H9 (cell line): Measurements from ENCODE around the gene ABCG5. TPM values are rescaled to one million over a fixed set of nuclear protein-coding genes. Genes with fewer than 3 reads are reported as not detected.

Experiments used
- DNase-seq: peaks from one replicate; pipeline ENCODE4 v3.0.0-alpha.2; 2017
- H2AFZ ChIP-seq: one replicate; pipeline ENCODE4 v1.6.1; 2013; ENCODE audit warnings: mild to moderate bottlenecking, low read length, control low read depth, moderate library complexity
- H2AK5ac ChIP-seq: 2 replicates; pipeline ENCODE4 v1.6.1; 2013; ENCODE audit warnings: low read length, control low read depth, mixed read lengths; ENCODE audit not compliant: insufficient read length
- H2BK120ac ChIP-seq: one replicate; pipeline ENCODE4 v1.6.1; 2013; ENCODE audit warnings: low read depth, mild to moderate bottlenecking, low read length, control low read depth, inconsistent platforms; ENCODE audit not compliant: poor library complexity, severe bottlenecking
- H2BK12ac ChIP-seq: 2 replicates; pipeline ENCODE4 v1.6.1; 2013; ENCODE audit warnings: low read length, control low read depth, mixed read lengths, low read depth; ENCODE audit not compliant: insufficient read length
- H2BK15ac ChIP-seq: 2 replicates; pipeline ENCODE4 v1.6.1; 2013; ENCODE audit warnings: low read depth, low read length, control low read depth
- H2BK20ac ChIP-seq: one replicate; pipeline ENCODE4 v1.6.1; 2013; ENCODE audit warnings: low read depth, mild to moderate bottlenecking, low read length, control low read depth, inconsistent platforms; ENCODE audit not compliant: poor library complexity, severe bottlenecking
- H2BK5ac ChIP-seq: 2 replicates; pipeline ENCODE4 v1.6.1; 2013; ENCODE audit warnings: low read length, control low read depth, mixed read lengths; ENCODE audit not compliant: insufficient read length
- H3K14ac ChIP-seq: 2 replicates; pipeline ENCODE4 v1.6.1; 2013; ENCODE audit warnings: low read length, control low read depth; ENCODE audit not compliant: insufficient read depth
- H3K18ac ChIP-seq: 2 replicates; pipeline ENCODE4 v1.6.1; 2013; ENCODE audit warnings: low read depth, mild to moderate bottlenecking, mixed read lengths, low read length, control low read depth; ENCODE audit not compliant: insufficient read length
- H3K23ac ChIP-seq: 2 replicates; pipeline ENCODE4 v1.6.1; 2013; ENCODE audit warnings: low read length, control low read depth, mixed read lengths, low read depth; ENCODE audit not compliant: insufficient read length
- H3K23me2 ChIP-seq: 2 replicates; pipeline ENCODE4 v1.6.1; 2013; ENCODE audit warnings: low read depth, mild to moderate bottlenecking, mixed read lengths, low read length, control low read depth; ENCODE audit not compliant: insufficient read length, poor library complexity, severe bottlenecking
- H3K27ac ChIP-seq: 2 replicates; pipeline ENCODE4 v1.5.1; 2013; ENCODE audit warnings: low read length, control low read depth, mixed read lengths, low read depth; ENCODE audit not compliant: insufficient read length
- H3K27me3 ChIP-seq: 2 replicates; pipeline ENCODE4 v1.6.1; 2013; ENCODE audit warnings: low read length, control low read depth, inconsistent platforms; ENCODE audit not compliant: insufficient read depth
- H3K4ac ChIP-seq: 2 replicates; pipeline ENCODE4 v1.6.1; 2013; ENCODE audit warnings: low read depth, mild to moderate bottlenecking, control low read depth, inconsistent platforms, low read length, moderate library complexity
- H3K4me1 ChIP-seq: 2 replicates; pipeline ENCODE4 v1.6.1; 2013; ENCODE audit warnings: low read length, control low read depth, inconsistent platforms; ENCODE audit not compliant: insufficient read depth
- H3K4me2 ChIP-seq: 2 replicates; pipeline ENCODE4 v1.6.1; 2013; ENCODE audit warnings: low read length, control low read depth, mixed read lengths; ENCODE audit not compliant: insufficient read length, insufficient read depth
- H3K56ac ChIP-seq: 2 replicates; pipeline ENCODE4 v1.6.1; 2013; ENCODE audit warnings: low read depth, mild to moderate bottlenecking, mixed read lengths, low read length, control low read depth; ENCODE audit not compliant: insufficient read length
- H3K79me1 ChIP-seq: 2 replicates; pipeline ENCODE4 v1.6.1; 2013; ENCODE audit warnings: low read depth, mild to moderate bottlenecking, moderate library complexity, low read length, control low read depth, inconsistent platforms; ENCODE audit not compliant: insufficient read depth, poor library complexity, severe bottlenecking
- H3K79me2 ChIP-seq: 2 replicates; pipeline ENCODE4 v1.6.1; 2013; ENCODE audit warnings: low read length, control low read depth, inconsistent platforms; ENCODE audit not compliant: insufficient read depth
- H3K9ac ChIP-seq: 2 replicates; pipeline ENCODE4 v1.6.1; 2013; ENCODE audit warnings: low read length, control low read depth, mixed read lengths; ENCODE audit not compliant: insufficient read length; ENCODE audit errors: extremely low read depth
- H3K9me3 ChIP-seq: one replicate; pipeline ENCODE4 v1.6.1; 2013; ENCODE audit warnings: low read depth, low read length, inconsistent platforms; ENCODE audit not compliant: control insufficient read depth
- H3T11ph ChIP-seq: one replicate; pipeline ENCODE4 v1.6.1; 2013; ENCODE audit warnings: mild to moderate bottlenecking, low read length, control low read depth, inconsistent platforms
- H4K20me1 ChIP-seq: one replicate; pipeline ENCODE4 v1.6.1; 2013; ENCODE audit not compliant: control insufficient read depth, insufficient read length, insufficient read depth
- H4K5ac ChIP-seq: 2 replicates; pipeline ENCODE4 v1.6.1; 2013; ENCODE audit warnings: low read depth, mild to moderate bottlenecking, mixed read lengths, low read length, control low read depth; ENCODE audit not compliant: insufficient read length
- H4K8ac ChIP-seq: replicated peaks from 2 replicates; pipeline ENCODE4 v1.6.1; 2013; ENCODE audit warnings: low read length, control low read depth, mixed read lengths, low read depth; ENCODE audit not compliant: insufficient read length
- H4K91ac ChIP-seq: 2 replicates; pipeline ENCODE4 v1.6.1; 2013; ENCODE audit warnings: low read depth, mild to moderate bottlenecking, moderate library complexity, mixed read lengths, low read length, control low read depth; ENCODE audit not compliant: insufficient read length
- H3K27ac Mint-ChIP-seq, 3 experiments: 2 replicates in 2 of 3; 3 replicates in 1 of 3; pipeline ENCODE4 v1.8.0; 2020 to 2021; ENCODE audit warnings: mixed read lengths in 3 of 3, mild to moderate bottlenecking in 1 of 3, moderate library complexity in 1 of 3
- H3K27me3 Mint-ChIP-seq: 2 replicates; pipeline ENCODE4 v1.8.0; 2021; ENCODE audit warnings: low read depth, mild to moderate bottlenecking, moderate library complexity, mixed read lengths
- H3K36me3 Mint-ChIP-seq, 3 experiments: 2 replicates in 2 of 3; 3 replicates in 1 of 3; pipeline ENCODE4 v1.8.0; 2020 to 2021; ENCODE audit warnings: low read depth in 3 of 3, mixed read lengths in 3 of 3; ENCODE audit not compliant: insufficient read depth in 1 of 3
- H3K4me1 Mint-ChIP-seq, 2 experiments: 2 replicates each; pipeline ENCODE4 v1.8.0; 2020; ENCODE audit warnings: mixed read lengths in 2 of 2
- H3K4me3 Mint-ChIP-seq, 2 experiments: 2 replicates in 1 of 2; 3 replicates in 1 of 2; pipeline ENCODE4 v1.8.0; 2020 to 2021; ENCODE audit warnings: mild to moderate bottlenecking in 2 of 2, mixed read lengths in 2 of 2, moderate library complexity in 1 of 2
- H3K9me3 Mint-ChIP-seq, 2 experiments: 2 replicates in 1 of 2; 3 replicates in 1 of 2; pipeline ENCODE4 v1.8.0; 2020; ENCODE audit warnings: mild to moderate bottlenecking in 2 of 2, mixed read lengths in 2 of 2, moderate library complexity in 1 of 2
- WGBS: extraction: QIAGEN DNeasy Blood & Tissue Kit; methylation state at CpG from one replicate; pipeline ENCODE4 v1.1.7; 2013; ENCODE audit warnings: missing lambda C conversion rate, low lambda C conversion rate, mixed read lengths; ENCODE audit not compliant: insufficient read length; ENCODE audit errors: extremely low coverage; 5-methylcytosine and 5-hydroxymethylcytosine counted together
- total RNA-seq: library from RNA; stranded (reverse); gene quantifications from 2 replicates; pipeline ENCODE4 v1.2.1, GENCODE V29; 2021
- TF ChIP-seq, protein P1 (sequence below): fragments of 200-600 bp; sonication (generic); conservative IDR thresholded peaks from 3 replicates; pipeline ENCODE4 v1.8.0; 2021; ENCODE audit warnings: antibody characterized with exemption, mild to moderate bottlenecking

The ABCG5 gene
- total RNA-seq, 1 experiment from 2014 or later: not detected

DNA sequence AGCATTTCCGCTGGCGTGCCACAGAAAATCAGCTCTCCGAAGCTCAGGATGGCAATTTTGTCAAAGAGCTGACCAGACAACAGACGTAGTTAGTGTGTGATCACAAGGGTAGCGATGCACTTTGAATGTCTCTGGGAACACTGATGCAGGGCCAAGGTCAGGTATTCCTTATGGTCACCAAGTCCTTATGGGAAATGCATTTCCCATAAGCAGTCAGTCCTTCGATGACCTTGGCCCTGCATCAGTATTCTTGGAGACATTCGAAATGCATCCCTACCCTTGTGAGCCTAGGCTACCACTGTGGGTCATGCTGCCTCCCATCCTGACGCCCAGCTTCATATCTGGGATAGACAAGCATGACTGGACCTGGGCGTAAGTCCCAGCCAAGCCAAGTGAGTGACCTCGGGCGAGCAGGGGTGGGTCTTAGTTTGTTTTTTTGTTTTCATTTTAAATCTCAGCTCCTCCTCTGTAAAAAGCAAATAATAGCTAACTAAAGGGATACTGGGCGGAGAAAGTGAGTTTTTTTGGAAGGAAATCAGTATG is 13.6 kb downstream of the ABCG5 start:
- H3K14ac ChIP-seq: no peak overlapping the region
- H3K4me2 ChIP-seq: no peak overlapping the region
- no peak overlapping the region for H2AK5ac ChIP-seq
- no peak overlapping the region for H4K8ac ChIP-seq
- TF ChIP-seq, protein P1, sequence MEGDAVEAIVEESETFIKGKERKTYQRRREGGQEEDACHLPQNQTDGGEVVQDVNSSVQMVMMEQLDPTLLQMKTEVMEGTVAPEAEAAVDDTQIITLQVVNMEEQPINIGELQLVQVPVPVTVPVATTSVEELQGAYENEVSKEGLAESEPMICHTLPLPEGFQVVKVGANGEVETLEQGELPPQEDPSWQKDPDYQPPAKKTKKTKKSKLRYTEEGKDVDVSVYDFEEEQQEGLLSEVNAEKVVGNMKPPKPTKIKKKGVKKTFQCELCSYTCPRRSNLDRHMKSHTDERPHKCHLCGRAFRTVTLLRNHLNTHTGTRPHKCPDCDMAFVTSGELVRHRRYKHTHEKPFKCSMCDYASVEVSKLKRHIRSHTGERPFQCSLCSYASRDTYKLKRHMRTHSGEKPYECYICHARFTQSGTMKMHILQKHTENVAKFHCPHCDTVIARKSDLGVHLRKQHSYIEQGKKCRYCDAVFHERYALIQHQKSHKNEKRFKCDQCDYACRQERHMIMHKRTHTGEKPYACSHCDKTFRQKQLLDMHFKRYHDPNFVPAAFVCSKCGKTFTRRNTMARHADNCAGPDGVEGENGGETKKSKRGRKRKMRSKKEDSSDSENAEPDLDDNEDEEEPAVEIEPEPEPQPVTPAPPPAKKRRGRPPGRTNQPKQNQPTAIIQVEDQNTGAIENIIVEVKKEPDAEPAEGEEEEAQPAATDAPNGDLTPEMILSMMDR: no peak
- WGBS: no CpG with 5 or more reads among the region's 12 CpGs
- H3K23ac ChIP-seq: no peak overlapping the region
- H3K9ac ChIP-seq: no peak overlapping the region
- H2BK20ac ChIP-seq: no peak overlapping the region
- Mint-ChIP-seq H3K27ac (no peak overlapping the region), H3K4me3 (no peak overlapping the region), H3K27me3 (no peaks in the 10 kb centered on the region; the same call in none of the 2 replicates), H3K36me3 (no peaks in the 10 kb centered on the region), H3K4me1 (peaks cover 7 to 8% of the 10 kb centered on the region in 2 experiments), H3K9me3 (no peaks in the 10 kb centered on the region)
- H2BK5ac ChIP-seq: no peak overlapping the region
- no peaks in the 10 kb centered on the region for H4K20me1 ChIP-seq
- no peak overlapping the region for H3K4ac ChIP-seq
- no peak overlapping the region for H3T11ph ChIP-seq
- H3K9me3 ChIP-seq: no peaks in the 10 kb centered on the region
- no peaks in the 10 kb centered on the region for H3K23me2 ChIP-seq
- no peaks in the 10 kb centered on the region for H3K27me3 ChIP-seq
- no peak overlapping the region for H2BK12ac ChIP-seq
- no peak overlapping the region for H3K18ac ChIP-seq
- H3K56ac ChIP-seq: no peak overlapping the region
- H3K4me1 ChIP-seq: no peaks in the 10 kb centered on the region
- no peaks in the 10 kb centered on the region for H3K79me1 ChIP-seq
- H2BK120ac ChIP-seq: no peak overlapping the region
- no peak overlapping the region for H2BK15ac ChIP-seq
- no peak overlapping the region for H3K27ac ChIP-seq
- H4K5ac ChIP-seq: no peak overlapping the region
- H3K79me2 ChIP-seq: no peaks in the 10 kb centered on the region
- H4K91ac ChIP-seq: no peak overlapping the region
- no peak overlapping the region for H2AFZ ChIP-seq
- DNase-seq: no peak
